Thoracic aorta (tissue), 2 donors: Measurements from ENCODE around the gene OR6K2. TPM values are rescaled to one million over a fixed set of nuclear protein-coding genes. Genes with fewer than 3 reads are reported as not detected.
"Not testable (repeated sequence)": the region's sequence is repeated elsewhere in the genome, so short reads cannot be mapped to it uniquely, and the experiment has no call there.

ENCODE experiments used
- ATAC-seq: fragments of 150-250 bp; one replicate; pipeline ENCODE4 v1.8.0; 2017; ENCODE audit warnings: low read depth; ENCODE audit not compliant: insufficient number of reproducible peaks, low FRiP score
- DNase-seq: peaks from one replicate; pipeline ENCODE4 v3.0.0-alpha.2; 2020; ENCODE audit warnings: low spot score
- H3K27ac ChIP-seq, 2 donors: fragments of 200-600 bp; sonication (generic); 1 replicate in 1 of 2; 2 replicates in 1 of 2; pipeline ENCODE4 v1.5.1; 2016; ENCODE audit warnings: mild to moderate bottlenecking in 2 of 2, moderate library complexity in 2 of 2
- H3K27me3 ChIP-seq: fragments of 200-600 bp; sonication (generic); replicated peaks from 2 replicates; pipeline ENCODE4 v1.6.0; 2016; ENCODE audit warnings: mild to moderate bottlenecking; ENCODE audit not compliant: insufficient read depth
- H3K36me3 ChIP-seq: fragments of 200-600 bp; sonication (generic); one replicate; pipeline ENCODE4 v1.5.1; 2016
- H3K4me1 ChIP-seq, 2 donors: fragments of 200-600 bp; sonication (generic); 1 replicate in 1 of 2; 2 replicates in 1 of 2; pipeline versions ENCODE4 v1.5.1 to v1.6.0; 2016; ENCODE audit warnings: low read depth in 2 of 2, mild to moderate bottlenecking in 1 of 2; ENCODE audit not compliant: control insufficient read depth in 1 of 2
- H3K4me3 ChIP-seq: fragments of 200-600 bp; sonication (generic); 2 replicates; pipeline ENCODE4 v1.5.1; 2016; ENCODE audit warnings: mild to moderate bottlenecking
- H3K9me3 ChIP-seq: fragments of 200-600 bp; sonication (generic); 2 replicates; pipeline ENCODE4 v1.5.1; 2016
- CTCF ChIP-seq: fragments of 200-600 bp; sonication (generic); IDR thresholded peaks from one replicate; pipeline ENCODE4 v1.5.1; 2019; ENCODE audit warnings: antibody characterized with exemption
- total RNA-seq, 2 donors: library from RNA; depleted of rRNA; stranded (reverse); fragments of >200 nt; gene quantifications; one replicate each; pipeline versions ENCODE4 v1.1.0 to v1.2.3, GENCODE V29; 2016

Gene OR6K2
- total RNA-seq, 2 donors from 2014 or later = not detected

DNA sequence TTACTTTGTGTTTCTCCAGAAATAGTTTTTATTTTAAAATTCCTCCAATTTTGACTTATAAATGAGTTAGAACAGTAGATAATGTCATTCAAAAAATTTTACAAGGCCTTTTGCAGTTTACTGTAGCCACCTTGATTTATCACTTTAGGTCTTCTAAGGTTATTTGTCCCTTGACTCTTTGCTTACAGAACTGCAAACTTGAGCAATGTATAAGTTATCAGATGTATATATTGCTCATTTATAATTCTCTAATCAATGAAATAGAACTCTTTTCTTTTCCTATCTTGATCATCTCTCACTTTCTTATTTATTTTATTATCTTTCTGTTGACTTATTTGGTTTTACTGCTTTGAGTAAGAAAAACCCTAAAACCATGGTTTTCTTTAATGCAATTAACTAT, 8.1 kb downstream of the OR6K2 start:
- Histone ChIP-seq H3K4me1 (no peaks in the 10 kb centered on the region), H3K36me3 (no peaks in the 10 kb centered on the region), H3K27ac (no peak overlapping the region), H3K4me3 (no peak overlapping the region), H3K27me3 (no peaks in the 10 kb centered on the region), H3K9me3 (no peaks in the 10 kb centered on the region)
- ATAC-seq = no peak
- no peak for DNase-seq
- no peak for TF ChIP-seq CTCF

DNA sequence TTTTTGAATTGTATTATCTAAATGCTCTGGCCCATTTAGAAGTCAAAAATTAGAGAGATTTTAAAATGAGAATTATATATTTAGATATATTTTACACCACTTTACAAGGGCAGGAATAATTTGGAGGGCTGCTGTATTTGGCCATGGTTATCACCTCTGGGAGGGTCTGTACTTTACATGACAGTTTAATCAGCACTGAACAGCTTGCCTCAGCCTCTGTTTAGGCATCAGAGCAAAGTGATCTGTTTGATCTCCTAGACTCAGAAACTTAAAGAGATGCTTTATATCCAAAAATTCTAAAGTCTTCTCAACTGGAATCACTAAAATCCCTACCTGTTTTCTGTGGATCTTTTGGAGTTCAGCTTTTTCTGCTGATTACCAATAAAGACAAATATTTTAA, 8.5 kb downstream of the OR6K2 start:
- H3K27me3 ChIP-seq = no peaks in the 10 kb centered on the region
- no peaks in the 10 kb centered on the region for H3K36me3 ChIP-seq
- no peak overlapping the region for H3K4me3 ChIP-seq
- no peaks in the 10 kb centered on the region for H3K4me1 ChIP-seq
- no peak for ATAC-seq
- no peaks in the 10 kb centered on the region for H3K9me3 ChIP-seq
- H3K27ac ChIP-seq = no peak overlapping the region
- DNase-seq = no peak
- TF ChIP-seq CTCF = no peak

GRCh38 chr1:158691149-158691548, 9.3 kb downstream of the OR6K2 start:
- not testable (repeated sequence) for H3K36me3 ChIP-seq, DNase-seq, H3K4me1 ChIP-seq, ATAC-seq, H3K27me3 ChIP-seq, H3K27ac ChIP-seq, H3K9me3 ChIP-seq, H3K4me3 ChIP-seq

GRCh38 chr1:158689875-158690274, 10.6 kb downstream of the OR6K2 start:
- DNase-seq (no peak), ATAC-seq (no peak)
- H3K27me3 ChIP-seq = no peaks in the 10 kb centered on the region
- no peaks in the 10 kb centered on the region for H3K36me3 ChIP-seq
- no peaks in the 10 kb centered on the region for H3K4me1 ChIP-seq
- H3K4me3 ChIP-seq = no peak overlapping the region
- H3K9me3 ChIP-seq = no peaks in the 10 kb centered on the region
- TF ChIP-seq CTCF = no peak
- no peak overlapping the region for H3K27ac ChIP-seq

DNA sequence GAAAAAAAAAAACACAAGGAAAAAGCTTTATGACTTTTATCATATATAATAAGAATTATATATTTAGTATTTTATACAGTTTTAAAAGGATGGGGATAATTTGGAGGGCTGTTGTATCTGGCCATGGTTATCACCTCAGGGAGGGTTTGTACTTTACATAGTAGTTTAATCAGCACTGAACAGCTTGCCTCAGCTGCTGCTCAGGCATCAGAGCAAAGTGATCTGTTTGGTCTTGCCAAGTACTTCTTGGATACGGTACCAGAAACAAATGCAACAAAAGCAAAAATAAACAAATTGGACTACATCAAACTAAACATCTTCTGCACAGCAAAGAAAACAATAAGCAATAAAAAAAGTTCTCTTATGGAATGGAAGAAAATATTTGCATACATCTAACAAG, 11.3 kb downstream of the OR6K2 start:
- TF ChIP-seq CTCF = no peak
- ATAC-seq = no peak
- Histone ChIP-seq H3K27me3 (no peaks in the 10 kb centered on the region), H3K27ac (no peak overlapping the region), H3K9me3 (no peaks in the 10 kb centered on the region), H3K4me1 (no peaks in the 10 kb centered on the region), H3K36me3 (no peaks in the 10 kb centered on the region), H3K4me3 (no peak overlapping the region)
- no peak for DNase-seq

- not testable (repeated sequence) for H3K36me3 ChIP-seq, DNase-seq, H3K9me3 ChIP-seq, ATAC-seq, H3K4me1 ChIP-seq, H3K27ac ChIP-seq, H3K4me3 ChIP-seq, H3K27me3 ChIP-seq
Measured at GRCh38 chr1:158688343-158688742, 12.1 kb downstream of the OR6K2 start.
